H9 (cell line): ENCODE data around the gene KDM4E. TPM values are rescaled to one million over a fixed set of nuclear protein-coding genes. Genes with fewer than 3 reads are reported as not detected.

Experiments
- DNase-seq: peaks from one replicate; pipeline ENCODE4 v3.0.0-alpha.2; 2017
- H2AFZ ChIP-seq: one replicate; pipeline ENCODE4 v1.6.1; 2013; ENCODE audit warnings: mild to moderate bottlenecking, low read length, control low read depth, moderate library complexity
- H2AK5ac ChIP-seq: 2 replicates; pipeline ENCODE4 v1.6.1; 2013; ENCODE audit warnings: low read length, control low read depth, mixed read lengths; ENCODE audit not compliant: insufficient read length
- H2BK120ac ChIP-seq: one replicate; pipeline ENCODE4 v1.6.1; 2013; ENCODE audit warnings: low read depth, mild to moderate bottlenecking, low read length, control low read depth, inconsistent platforms; ENCODE audit not compliant: poor library complexity, severe bottlenecking
- H2BK12ac ChIP-seq: 2 replicates; pipeline ENCODE4 v1.6.1; 2013; ENCODE audit warnings: low read length, control low read depth, mixed read lengths, low read depth; ENCODE audit not compliant: insufficient read length
- H2BK15ac ChIP-seq: 2 replicates; pipeline ENCODE4 v1.6.1; 2013; ENCODE audit warnings: low read depth, low read length, control low read depth
- H2BK20ac ChIP-seq: one replicate; pipeline ENCODE4 v1.6.1; 2013; ENCODE audit warnings: low read depth, mild to moderate bottlenecking, low read length, control low read depth, inconsistent platforms; ENCODE audit not compliant: poor library complexity, severe bottlenecking
- H2BK5ac ChIP-seq: 2 replicates; pipeline ENCODE4 v1.6.1; 2013; ENCODE audit warnings: low read length, control low read depth, mixed read lengths; ENCODE audit not compliant: insufficient read length
- H3K14ac ChIP-seq: 2 replicates; pipeline ENCODE4 v1.6.1; 2013; ENCODE audit warnings: low read length, control low read depth; ENCODE audit not compliant: insufficient read depth
- H3K18ac ChIP-seq: 2 replicates; pipeline ENCODE4 v1.6.1; 2013; ENCODE audit warnings: low read depth, mild to moderate bottlenecking, mixed read lengths, low read length, control low read depth; ENCODE audit not compliant: insufficient read length
- H3K23ac ChIP-seq: 2 replicates; pipeline ENCODE4 v1.6.1; 2013; ENCODE audit warnings: low read length, control low read depth, mixed read lengths, low read depth; ENCODE audit not compliant: insufficient read length
- H3K23me2 ChIP-seq: 2 replicates; pipeline ENCODE4 v1.6.1; 2013; ENCODE audit warnings: low read depth, mild to moderate bottlenecking, mixed read lengths, low read length, control low read depth; ENCODE audit not compliant: insufficient read length, poor library complexity, severe bottlenecking
- H3K27ac ChIP-seq: 2 replicates; pipeline ENCODE4 v1.5.1; 2013; ENCODE audit warnings: low read length, control low read depth, mixed read lengths, low read depth; ENCODE audit not compliant: insufficient read length
- H3K27me3 ChIP-seq: 2 replicates; pipeline ENCODE4 v1.6.1; 2013; ENCODE audit warnings: low read length, control low read depth, inconsistent platforms; ENCODE audit not compliant: insufficient read depth
- H3K4ac ChIP-seq: 2 replicates; pipeline ENCODE4 v1.6.1; 2013; ENCODE audit warnings: low read depth, mild to moderate bottlenecking, control low read depth, inconsistent platforms, low read length, moderate library complexity
- H3K4me1 ChIP-seq: 2 replicates; pipeline ENCODE4 v1.6.1; 2013; ENCODE audit warnings: low read length, control low read depth, inconsistent platforms; ENCODE audit not compliant: insufficient read depth
- H3K4me2 ChIP-seq: 2 replicates; pipeline ENCODE4 v1.6.1; 2013; ENCODE audit warnings: low read length, control low read depth, mixed read lengths; ENCODE audit not compliant: insufficient read length, insufficient read depth
- H3K56ac ChIP-seq: 2 replicates; pipeline ENCODE4 v1.6.1; 2013; ENCODE audit warnings: low read depth, mild to moderate bottlenecking, mixed read lengths, low read length, control low read depth; ENCODE audit not compliant: insufficient read length
- H3K79me1 ChIP-seq: 2 replicates; pipeline ENCODE4 v1.6.1; 2013; ENCODE audit warnings: low read depth, mild to moderate bottlenecking, moderate library complexity, low read length, control low read depth, inconsistent platforms; ENCODE audit not compliant: insufficient read depth, poor library complexity, severe bottlenecking
- H3K79me2 ChIP-seq: 2 replicates; pipeline ENCODE4 v1.6.1; 2013; ENCODE audit warnings: low read length, control low read depth, inconsistent platforms; ENCODE audit not compliant: insufficient read depth
- H3K9ac ChIP-seq: 2 replicates; pipeline ENCODE4 v1.6.1; 2013; ENCODE audit warnings: low read length, control low read depth, mixed read lengths; ENCODE audit not compliant: insufficient read length; ENCODE audit errors: extremely low read depth
- H3K9me3 ChIP-seq: one replicate; pipeline ENCODE4 v1.6.1; 2013; ENCODE audit warnings: low read depth, low read length, inconsistent platforms; ENCODE audit not compliant: control insufficient read depth
- H3T11ph ChIP-seq: one replicate; pipeline ENCODE4 v1.6.1; 2013; ENCODE audit warnings: mild to moderate bottlenecking, low read length, control low read depth, inconsistent platforms
- H4K20me1 ChIP-seq: one replicate; pipeline ENCODE4 v1.6.1; 2013; ENCODE audit not compliant: control insufficient read depth, insufficient read length, insufficient read depth
- H4K5ac ChIP-seq: 2 replicates; pipeline ENCODE4 v1.6.1; 2013; ENCODE audit warnings: low read depth, mild to moderate bottlenecking, mixed read lengths, low read length, control low read depth; ENCODE audit not compliant: insufficient read length
- H4K8ac ChIP-seq: replicated peaks from 2 replicates; pipeline ENCODE4 v1.6.1; 2013; ENCODE audit warnings: low read length, control low read depth, mixed read lengths, low read depth; ENCODE audit not compliant: insufficient read length
- H4K91ac ChIP-seq: 2 replicates; pipeline ENCODE4 v1.6.1; 2013; ENCODE audit warnings: low read depth, mild to moderate bottlenecking, moderate library complexity, mixed read lengths, low read length, control low read depth; ENCODE audit not compliant: insufficient read length
- H3K27ac Mint-ChIP-seq, 3 experiments: 2 replicates in 2 of 3; 3 replicates in 1 of 3; pipeline ENCODE4 v1.8.0; 2020 to 2021; ENCODE audit warnings: mixed read lengths in 3 of 3, mild to moderate bottlenecking in 1 of 3, moderate library complexity in 1 of 3
- H3K27me3 Mint-ChIP-seq: 2 replicates; pipeline ENCODE4 v1.8.0; 2021; ENCODE audit warnings: low read depth, mild to moderate bottlenecking, moderate library complexity, mixed read lengths
- H3K36me3 Mint-ChIP-seq, 3 experiments: 2 replicates in 2 of 3; 3 replicates in 1 of 3; pipeline ENCODE4 v1.8.0; 2020 to 2021; ENCODE audit warnings: low read depth in 3 of 3, mixed read lengths in 3 of 3; ENCODE audit not compliant: insufficient read depth in 1 of 3
- H3K4me1 Mint-ChIP-seq, 2 experiments: 2 replicates each; pipeline ENCODE4 v1.8.0; 2020; ENCODE audit warnings: mixed read lengths in 2 of 2
- H3K4me3 Mint-ChIP-seq, 2 experiments: 2 replicates in 1 of 2; 3 replicates in 1 of 2; pipeline ENCODE4 v1.8.0; 2020 to 2021; ENCODE audit warnings: mild to moderate bottlenecking in 2 of 2, mixed read lengths in 2 of 2, moderate library complexity in 1 of 2
- H3K9me3 Mint-ChIP-seq, 2 experiments: 2 replicates in 1 of 2; 3 replicates in 1 of 2; pipeline ENCODE4 v1.8.0; 2020; ENCODE audit warnings: mild to moderate bottlenecking in 2 of 2, mixed read lengths in 2 of 2, moderate library complexity in 1 of 2
- CTCF ChIP-seq: fragments of 200-600 bp; sonication (generic); conservative IDR thresholded peaks from 3 replicates; pipeline ENCODE4 v1.8.0; 2021; ENCODE audit warnings: antibody characterized with exemption, mild to moderate bottlenecking
- WGBS: extraction: QIAGEN DNeasy Blood & Tissue Kit; methylation state at CpG from one replicate; pipeline ENCODE4 v1.1.7; 2013; ENCODE audit warnings: missing lambda C conversion rate, low lambda C conversion rate, mixed read lengths; ENCODE audit not compliant: insufficient read length; ENCODE audit errors: extremely low coverage; 5-methylcytosine and 5-hydroxymethylcytosine counted together
- total RNA-seq: library from RNA; stranded (reverse); gene quantifications from 2 replicates; pipeline ENCODE4 v1.2.1, GENCODE V29; 2021

Gene KDM4E
- total RNA-seq, 1 experiment from 2014 or later, result not detected

DNA sequence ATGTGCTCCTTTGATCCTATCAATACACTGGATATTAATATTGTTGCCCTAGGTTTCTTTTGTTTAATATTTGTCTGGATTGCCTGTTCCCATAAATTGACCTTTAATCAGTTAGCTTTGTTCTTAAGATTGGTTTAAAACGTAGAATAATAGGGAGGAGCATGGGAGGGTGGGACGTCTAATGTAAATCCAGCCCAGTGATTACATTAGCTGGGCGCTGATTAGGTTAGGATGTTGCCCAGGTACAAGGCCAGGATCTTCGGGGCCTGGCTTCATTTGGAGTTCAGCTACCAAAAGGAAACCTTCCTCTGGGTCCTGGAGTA lies 41.6 kb downstream of the KDM4E start, which contains the start of gene SRSF8:
SRSF8 (plus strand) TSS at position 204 of the 323 bp plus-strand sequence. CDS start 308 bp downstream, outside the sequence.
- WGBS, result no CpG with 5 or more reads among the region's 4 CpGs
- H3K79me2 ChIP-seq, result no peaks in the 10 kb centered on the region
- peak within 1 kb of the TSS; percentile 91 to 96 for H3K4me3 Mint-ChIP-seq
- H3K9me3 ChIP-seq, result no peaks in the 10 kb centered on the region
- peaks cover 8% of the 10 kb centered on the region for H3K23me2 ChIP-seq
- H3T11ph ChIP-seq, result no peak within 1 kb of the TSS
- no peaks in the 10 kb centered on the region for H3K27me3 ChIP-seq
- peaks cover 18% of the 10 kb centered on the region in 2 experiments for H3K4me1 Mint-ChIP-seq
- DNase-seq, result no peak
- H3K27ac ChIP-seq, result no peak within 1 kb of the TSS
- H4K91ac ChIP-seq, result no peak within 1 kb of the TSS
- H2BK12ac ChIP-seq, result no peak within 1 kb of the TSS
- peaks cover 0 to 6% (median 2%) of the 10 kb centered on the region in 3 experiments; a peak in 2 of 7 replicates for H3K36me3 Mint-ChIP-seq
- no peak within 1 kb of the TSS for H3K23ac ChIP-seq
- no peak within 1 kb of the TSS for H3K56ac ChIP-seq
- H2BK120ac ChIP-seq, result no peak within 1 kb of the TSS
- H2AK5ac ChIP-seq, result no peak within 1 kb of the TSS
- H3K4me1 ChIP-seq, result no peaks in the 10 kb centered on the region
- H3K4ac ChIP-seq, result no peak within 1 kb of the TSS
- peak within 1 kb of the TSS; percentile 81 for H3K18ac ChIP-seq
- no peaks in the 10 kb centered on the region for H4K20me1 ChIP-seq
- no peak within 1 kb of the TSS for H2BK5ac ChIP-seq
- H2BK15ac ChIP-seq, result no peak within 1 kb of the TSS
- no peaks in the 10 kb centered on the region for H3K79me1 ChIP-seq
- peaks cover 0 to 3% of the 10 kb centered on the region in 2 experiments; a peak in 1 of 5 replicates for H3K9me3 Mint-ChIP-seq
- H3K4me2 ChIP-seq, result peak within 1 kb of the TSS; percentile 73
- H3K14ac ChIP-seq, result peak within 1 kb of the TSS; percentile 15
- no peak within 1 kb of the TSS for H2AFZ ChIP-seq
- no peak within 1 kb of the TSS for H2BK20ac ChIP-seq
- no peak within 1 kb of the TSS for H4K8ac ChIP-seq
- no peak for TF ChIP-seq CTCF
- peak within 1 kb of the TSS; percentile 46 for H3K9ac ChIP-seq
- peaks cover 17% of the 10 kb centered on the region for H3K27me3 Mint-ChIP-seq
- H4K5ac ChIP-seq, result no peak within 1 kb of the TSS
- H3K27ac Mint-ChIP-seq, result peak within 1 kb of the TSS; percentile 74 to 87 (median 85); a peak in 6 of 7 replicates
